Cardiac muscle cell (in vitro differentiated cells and primary cell): ENCODE measurements around the gene SLF2. TPM values are rescaled to one million over a fixed set of nuclear protein-coding genes. Genes with fewer than 3 reads are reported as not detected.

Experiments
- DNase-seq, 2 donors: peaks; one replicate each; pipeline versions ENCODE4 v3.0.0 to v3.0.0-alpha.2; 2010 to 2017; ENCODE audit warnings: low read depth in 1 of 2, low spot score in 1 of 2
- H3K27ac ChIP-seq: fragments of 200-600 bp; sonication (generic); 2 replicates; pipeline ENCODE4 v1.5.1; 2016
- H3K27me3 ChIP-seq: fragments of 200-600 bp; sonication (generic); 2 replicates; pipeline ENCODE4 v1.6.0; 2016; ENCODE audit warnings: control low read depth
- H3K36me3 ChIP-seq: fragments of 200-600 bp; sonication (generic); 2 replicates; pipeline ENCODE4 v1.5.1; 2016; ENCODE audit warnings: control low read depth
- H3K4me1 ChIP-seq: fragments of 200-600 bp; sonication (generic); 2 replicates; pipeline ENCODE4 v1.8.1; 2017; ENCODE audit warnings: low read depth, mild to moderate bottlenecking, mixed run types
- H3K4me3 ChIP-seq: fragments of 200-600 bp; sonication (generic); 2 replicates; pipeline ENCODE4 v1.5.1; 2016; ENCODE audit warnings: mild to moderate bottlenecking
- H3K9me3 ChIP-seq: fragments of 200-600 bp; sonication (generic); 2 replicates; pipeline ENCODE4 v1.5.1; 2017; ENCODE audit warnings: low read depth, mild to moderate bottlenecking, control low read depth
- CTCF ChIP-seq: IDR thresholded peaks from 2 replicates; pipeline ENCODE4 v1.5.1; 2012; ENCODE audit warnings: low read depth, mild to moderate bottlenecking, low read length
- polyA plus RNA-seq: library from polyadenylated mRNA; unstranded; fragments of >200 nt; fragmentation: Nextera tagmentation; extraction: Ambion mirVana; gene quantifications from 2 replicates; pipeline ENCODE4 v1.2.1, GENCODE V29; 2016
- total RNA-seq: library from RNA; depleted of rRNA; stranded (reverse); fragments of >200 nt; gene quantifications from 2 replicates; pipeline ENCODE4 v1.2.3, GENCODE V29; 2016

SLF2 gene
- total and polyA plus RNA-seq, 2 experiments from 2014 or later = 33.7 to 37.8 TPM

- Histone ChIP-seq H3K27me3 (no peaks in the 10 kb centered on the region), H3K4me3 (peak overlapping the region; percentile 82), H3K36me3 (peaks cover 14% of the 10 kb centered on the region), H3K4me1 (peaks cover 7% of the 10 kb centered on the region), H3K9me3 (no peaks in the 10 kb centered on the region), H3K27ac (peak overlapping the region; percentile 94)
- DNase-seq = no peak
- TF ChIP-seq CTCF = no peak
Measured at GRCh38 chr10:100986623-100986951, 73.8 kb downstream of the SLF2 start.

GRCh38 chr10:100986952-100987684, 74.4 kb downstream of the SLF2 start, which contains the start of the genes MRPL43 and TWNK:
Gene MRPL43 (minus strand): TSS chr10:100987497. CDS start chr10:100987443, 54 bp downstream.
Gene TWNK (plus strand): TSS chr10:100987543. CDS start chr10:100988211, 668 bp downstream.
- Histone ChIP-seq H3K27me3 (no peaks in the 10 kb centered on the region), H3K36me3 (peaks cover 13% of the 10 kb centered on the region), H3K4me3 (peak within 1 kb of the TSS; percentile 82), H3K27ac (peak within 1 kb of the TSS; percentile 94), H3K4me1 (peaks cover 7% of the 10 kb centered on the region), H3K9me3 (no peaks in the 10 kb centered on the region)
- TF ChIP-seq CTCF = no peak
- peak; percentile 76 to 89 for DNase-seq

- H3K4me1 ChIP-seq = peaks cover 7% of the 10 kb centered on the region
- H3K36me3 ChIP-seq = peaks cover 13% of the 10 kb centered on the region
- no peak for DNase-seq
- no peaks in the 10 kb centered on the region for H3K9me3 ChIP-seq
- peak overlapping the region; percentile 94 for H3K27ac ChIP-seq
- TF ChIP-seq CTCF = no peak
- no peaks in the 10 kb centered on the region for H3K27me3 ChIP-seq
- H3K4me3 ChIP-seq = peak overlapping the region; percentile 82
Measured at GRCh38 chr10:100987685-100988049, 74.9 kb downstream of the SLF2 start.

GRCh38 chr10:100988166-100988565, 75.4 kb downstream of the SLF2 start:
- Histone ChIP-seq H3K4me1 (peaks cover 7% of the 10 kb centered on the region), H3K36me3 (peaks cover 13% of the 10 kb centered on the region), H3K27ac (no peak overlapping the region), H3K4me3 (peak overlapping the region; percentile 82), H3K27me3 (no peaks in the 10 kb centered on the region), H3K9me3 (no peaks in the 10 kb centered on the region)
- no peak for DNase-seq
- no peak for TF ChIP-seq CTCF

- H3K27ac ChIP-seq = no peak overlapping the region
- TF ChIP-seq CTCF = no peak
- H3K36me3 ChIP-seq = peaks cover 13% of the 10 kb centered on the region
- H3K4me1 ChIP-seq = peaks cover 7% of the 10 kb centered on the region
- no peaks in the 10 kb centered on the region for H3K27me3 ChIP-seq
- no peaks in the 10 kb centered on the region for H3K9me3 ChIP-seq
- DNase-seq = no peak
- no peak overlapping the region for H3K4me3 ChIP-seq
Measured at GRCh38 chr10:100989088-100989487, 76.3 kb downstream of the SLF2 start.
